Left lung (tissue), 8 donors: Measurements from ENCODE around the gene NOTCH3. TPM values are rescaled to one million over a fixed set of nuclear protein-coding genes. Genes with fewer than 3 reads are reported as not detected.

Experiments used
- microRNA-seq, 2 donors: library from miRNA; unstranded; fragments of <30 nt; microRNA quantifications; one replicate each; pipeline ENCODE4, GENCODE V29; 2019
- polyA plus RNA-seq, 6 donors: library from polyadenylated mRNA; unstranded; fragments of 120-200 nt; gene quantifications; one replicate each; pipeline ENCODE4 v1.2.1, GENCODE V29; 2013; ENCODE audit not compliant: insufficient read length in 6 of 6
- total RNA-seq, 2 donors: library from RNA; stranded (reverse); fragmentation: NEBNext Ultra II Directional; extraction: Animal tissue kit (Norgen Biotek cat#: 25700); gene quantifications; one replicate each; pipeline ENCODE4 v1.2.1, GENCODE V29; 2021
- donor health status: DM: no; HTN: yes; CAD: no.
- donor health status: DM: no; HTN: no; CAD: no.

The NOTCH3 gene
- total and polyA plus RNA-seq, 8 donors = 73.2 to 130 (median 107) TPM

Small RNA genes lying within 50 kb of the gene (microRNA-seq; reads per million reads assigned to microRNA genes)
- gene MIR6795 = 0.50 to 0.96 reads per million in 2 donors

Other genes starting within 250 kb of the NOTCH3 start
- not detected for gene SLC1A6, start 221.1 kb downstream of the NOTCH3 start, total RNA-seq
- gene SLC1A6, start 221.1 kb downstream of the NOTCH3 start, polyA plus RNA-seq = under 1 TPM; 0.09 to 0.31 (median 0.17) TPM
- gene CASP14, start 151.5 kb downstream of the NOTCH3 start, total RNA-seq = not detected
- gene CASP14, start 151.5 kb downstream of the NOTCH3 start, polyA plus RNA-seq = under 1 TPM in 2 of 6 donors, not detected in 4; 0.10 to 0.11 TPM
- not detected for gene OR1I1, start 118.8 kb downstream of the NOTCH3 start, total RNA-seq
- under 1 TPM; 0.07 to 0.14 (median 0.09) TPM for gene OR1I1, start 118.8 kb downstream of the NOTCH3 start, polyA plus RNA-seq
- gene SYDE1, start 93.6 kb downstream of the NOTCH3 start, total RNA-seq = 10 to 100 TPM; 17.5 to 22.9 TPM
- gene SYDE1, start 93.6 kb downstream of the NOTCH3 start, polyA plus RNA-seq = 10 to 100 TPM; 16.6 to 33.8 (median 24.5) TPM
- gene EPHX3, start 31.5 kb upstream of the NOTCH3 start, total RNA-seq = 1 to 10 TPM; 1.6 to 7.6 TPM
- 1 to 10 TPM; 2.3 to 3.4 (median 2.9) TPM for gene EPHX3, start 31.5 kb upstream of the NOTCH3 start, polyA plus RNA-seq
- 10 to 100 TPM; 79.1 to 89.6 TPM for gene BRD4, start 131.5 kb upstream of the NOTCH3 start, total RNA-seq
- gene BRD4, start 131.5 kb upstream of the NOTCH3 start, polyA plus RNA-seq = 10 to 100 TPM; 51.1 to 63.9 (median 55.8) TPM
- gene AKAP8, start 178.8 kb upstream of the NOTCH3 start, total RNA-seq = 10 to 100 TPM; 19.5 to 36.8 TPM
- gene AKAP8, start 178.8 kb upstream of the NOTCH3 start, polyA plus RNA-seq = 10 to 100 TPM; 27.2 to 35.1 (median 31.4) TPM
- gene AKAP8L, start 218.0 kb upstream of the NOTCH3 start, total RNA-seq = 10 to 100 TPM; 76.4 to 81.1 TPM
- 100 to 1,000 TPM in 5 of 6 donors, 10 to 100 TPM in 1; 91.7 to 129 (median 113) TPM for gene AKAP8L, start 218.0 kb upstream of the NOTCH3 start, polyA plus RNA-seq
- gene WIZ, start 249.0 kb upstream of the NOTCH3 start, total RNA-seq = 10 to 100 TPM; 31.0 to 36.2 TPM
- gene WIZ, start 249.0 kb upstream of the NOTCH3 start, polyA plus RNA-seq = 10 to 100 TPM; 21.5 to 36.4 (median 27.5) TPM